HepG2 (cell line): ENCODE results near the gene TGIF1. TPM values are rescaled to one million over a fixed set of nuclear protein-coding genes. Genes with fewer than 3 reads are reported as not detected.

Experiments used
- AGO2 ChIP-seq: fragments of 200-400 bp; formaldehyde crosslinking; optimal IDR thresholded peaks from 2 replicates; pipeline ENCODE3; 2017; ENCODE audit warnings: mild to moderate bottlenecking, low read depth, low read length, moderate library complexity
- CEBPG ChIP-seq: IDR thresholded peaks from 2 replicates; pipeline ENCODE4 v1.6.1; 2016
- CREM ChIP-seq, 2 experiments: sonication (generic) in 1 of 2; formaldehyde crosslinking in 1 of 2; IDR thresholded peaks; 2 replicates each; pipeline versions ENCODE4 v1.4.0 to v1.6.1; 2016 to 2020; ENCODE audit warnings: antibody characterized with exemption in 1 of 2, mild to moderate bottlenecking in 1 of 2, missing genetic modification reagents in 1 of 2
- KLF15 ChIP-seq: sonication (generic); formaldehyde crosslinking; IDR thresholded peaks from 2 replicates; pipeline ENCODE4 v1.8.1; 2023; ENCODE audit warnings: borderline replicate concordance, mild to moderate bottlenecking, inconsistent platforms, missing genetic modification reagents, mixed read lengths
- KLF6 ChIP-seq: IDR thresholded peaks from 2 replicates; pipeline ENCODE4 v1.8.0; 2016; ENCODE audit warnings: missing biosample characterization, missing genetic modification reagents
- MAX ChIP-seq: IDR thresholded peaks from 2 replicates; pipeline ENCODE4 v1.6.1; 2012; ENCODE audit warnings: inconsistent platforms
- MYPOP ChIP-seq: sonication (generic); formaldehyde crosslinking; IDR thresholded peaks from 2 replicates; pipeline ENCODE4 v1.8.1; 2023; ENCODE audit warnings: mild to moderate bottlenecking, moderate library complexity, missing genetic modification reagents
- PBX2 ChIP-seq: IDR thresholded peaks from 2 replicates; pipeline ENCODE4 v1.6.1; 2016; ENCODE audit warnings: control low read depth
- RBFOX2 ChIP-seq: fragments of 200-400 bp; formaldehyde crosslinking; IDR thresholded peaks from 2 replicates; pipeline ENCODE4 v1.6.1; 2017; ENCODE audit warnings: low read depth, mild to moderate bottlenecking, low read length
- SRSF1 ChIP-seq: fragments of 200-400 bp; formaldehyde crosslinking; optimal IDR thresholded peaks from 2 replicates; pipeline ENCODE3; 2017; ENCODE audit warnings: mild to moderate bottlenecking, low read depth, low read length, moderate library complexity
- TAF1 ChIP-seq: sonication (generic); formaldehyde crosslinking; IDR thresholded peaks from 2 replicates; pipeline ENCODE4 v1.4.0; 2020; ENCODE audit warnings: missing genetic modification reagents
- THAP7 ChIP-seq: sonication (generic); formaldehyde crosslinking; IDR thresholded peaks from 2 replicates; pipeline ENCODE4 v1.8.1; 2023; ENCODE audit warnings: mild to moderate bottlenecking, missing genetic modification reagents
- ZBTB25 ChIP-seq: IDR thresholded peaks from 2 replicates; pipeline ENCODE4 v1.6.1; 2018; ENCODE audit warnings: missing genetic modification reagents
- ZNF598 ChIP-seq: sonication (generic); formaldehyde crosslinking; IDR thresholded peaks from 2 replicates; pipeline ENCODE4 v1.5.1; 2020; ENCODE audit warnings: mild to moderate bottlenecking, missing genetic modification reagents, borderline replicate concordance
- polyA plus RNA-seq, 8 experiments: library from polyadenylated mRNA; depleted of rRNA in 3 of 8; stranded (reverse) in 7 of 8; unstranded in 1 of 8; fragments of >200 nt; fragmentation: Illumina TruSeq in 4 of 8; extraction: Trizol in 4 of 8; gene quantifications; 2 replicates each; pipeline versions ENCODE4 v1.2.1 to v1.2.3, GENCODE V29; 2011 to 2016; ENCODE audit warnings: low read depth in 4 of 8, missing spikeins in 1 of 8, mixed read lengths in 1 of 8; ENCODE audit not compliant: insufficient read depth in 1 of 8
- total RNA-seq, 5 experiments: library from RNA; depleted of rRNA; stranded (reverse); fragments of >200 nt; fragmentation: Illumina TruSeq; extraction: Trizol; gene quantifications; 2 replicates each; pipeline ENCODE4 v1.2.3, GENCODE V29; 2016; ENCODE audit warnings: low read depth in 1 of 5

Gene TGIF1
- total and polyA plus RNA-seq, 2 of the 13 experiments (the other 11 are each of a cell fraction or from before 2014, with no cell fraction given): 50.0 to 76.1 TPM

- TF ChIP-seq MAX (peak; percentile 78), MYPOP (peak; percentile 26; the same call in 1 of the 2 replicates), THAP7 (CRISPR knock-in tag) (no peak), ZBTB25 (CRISPR knock-in tag) (0 out of 2 replicates have a peak, but pooled peaks have one; percentile 25), RBFOX2 (peak; percentile 86), PBX2 (CRISPR knock-in tag) (no peak), KLF6 (CRISPR knock-in tag) (peak; percentile 60; the same call in 1 of the 2 replicates), TAF1 (CRISPR knock-in tag) (peak; percentile 44), CREM (IDR thresholded peaks at IDR 0.05) (peak; percentile 57; the same call in 1 of the 2 replicates), CREM (CRISPR knock-in tag; IDR thresholded peaks at IDR 0.05) (no peak), CEBPG (CRISPR knock-in tag) (peak; percentile 76), SRSF1 (no peak), KLF15 (CRISPR knock-in tag) (peak; percentile 46; the same call in 1 of the 2 replicates), ZNF598 (CRISPR knock-in tag) (no peak), AGO2 (peak; percentile 57)
Measured at GRCh38 chr18:3448838-3449511, 997 bp upstream of the TGIF1 start (continued).
